Activated CD8-positive, alpha-beta memory T cell treated with anti-CD3 and anti-CD28 coated beads, Interleukin-2, amount 50 U/mL, for 24 hours (primary cell): Measurements from ENCODE around the gene SMNDC1.
"Not testable (repeated sequence)": the region's sequence is repeated elsewhere in the genome, so short reads cannot be mapped to it uniquely, and the experiment has no call there.

Source experiments
- DNase-seq: peaks from one replicate; pipeline ENCODE4 v3.0.0-alpha.2; 2020; ENCODE audit errors: extremely low read depth

Gene SMNDC1

GRCh38 chr10:110284262-110284661 is 20.5 kb downstream of the SMNDC1 start:
- DNase-seq, result no peak

- no peak for DNase-seq
Observed at GRCh38 chr10:110279407-110279986, 25.2 kb downstream of the SMNDC1 start.

- no peak for DNase-seq
Observed at GRCh38 chr10:110278562-110279406, 25.9 kb downstream of the SMNDC1 start.

GRCh38 chr10:110277591-110277990 is 27.1 kb downstream of the SMNDC1 start:
- DNase-seq, result no peak

GRCh38 chr10:110276603-110277002 is 28.1 kb downstream of the SMNDC1 start:
- no peak for DNase-seq

GRCh38 chr10:110275128-110275729 is 29.5 kb downstream of the SMNDC1 start:
- no peak for DNase-seq

GRCh38 chr10:110274647-110275046 is 30.1 kb downstream of the SMNDC1 start:
- DNase-seq, result no peak

GRCh38 chr10:110274072-110274627 is 30.6 kb downstream of the SMNDC1 start:
- no peak for DNase-seq

- no peak for DNase-seq
Observed at GRCh38 chr10:110273474-110273873, 31.2 kb downstream of the SMNDC1 start.

GRCh38 chr10:110272995-110273394 is 31.7 kb downstream of the SMNDC1 start:
- DNase-seq, result not testable (repeated sequence)

GRCh38 chr10:110269374-110270318 is 35.1 kb downstream of the SMNDC1 start:
- no peak for DNase-seq

GRCh38 chr10:110268971-110269370 is 35.7 kb downstream of the SMNDC1 start:
- no peak for DNase-seq

- no peak for DNase-seq
Observed at GRCh38 chr10:110268442-110268841, 36.3 kb downstream of the SMNDC1 start.

GRCh38 chr10:110267276-110267675 is 37.4 kb downstream of the SMNDC1 start:
- no peak for DNase-seq

- no peak for DNase-seq
Observed at GRCh38 chr10:110265573-110266193, 39.0 kb downstream of the SMNDC1 start.

GRCh38 chr10:110263164-110263563 is 41.6 kb downstream of the SMNDC1 start:
- DNase-seq, result no peak

GRCh38 chr10:110260746-110261477 is 43.8 kb downstream of the SMNDC1 start:
- DNase-seq, result no peak

- DNase-seq, result no peak
Observed at GRCh38 chr10:110259317-110259716, 45.4 kb downstream of the SMNDC1 start.

- DNase-seq, result no peak
Observed at GRCh38 chr10:110258542-110258941, 46.2 kb downstream of the SMNDC1 start.

- DNase-seq, result no peak
Observed at GRCh38 chr10:110254467-110254866, 50.3 kb downstream of the SMNDC1 start.
